Cerebellar cortex (tissue), 1 donor: ENCODE measurements around the gene IRS4.

ENCODE experiments used
- DNase-seq: peaks from one replicate; pipeline ENCODE4 v3.0.0-alpha.2; 2015; ENCODE audit warnings: low spot score

IRS4 gene

DNA sequence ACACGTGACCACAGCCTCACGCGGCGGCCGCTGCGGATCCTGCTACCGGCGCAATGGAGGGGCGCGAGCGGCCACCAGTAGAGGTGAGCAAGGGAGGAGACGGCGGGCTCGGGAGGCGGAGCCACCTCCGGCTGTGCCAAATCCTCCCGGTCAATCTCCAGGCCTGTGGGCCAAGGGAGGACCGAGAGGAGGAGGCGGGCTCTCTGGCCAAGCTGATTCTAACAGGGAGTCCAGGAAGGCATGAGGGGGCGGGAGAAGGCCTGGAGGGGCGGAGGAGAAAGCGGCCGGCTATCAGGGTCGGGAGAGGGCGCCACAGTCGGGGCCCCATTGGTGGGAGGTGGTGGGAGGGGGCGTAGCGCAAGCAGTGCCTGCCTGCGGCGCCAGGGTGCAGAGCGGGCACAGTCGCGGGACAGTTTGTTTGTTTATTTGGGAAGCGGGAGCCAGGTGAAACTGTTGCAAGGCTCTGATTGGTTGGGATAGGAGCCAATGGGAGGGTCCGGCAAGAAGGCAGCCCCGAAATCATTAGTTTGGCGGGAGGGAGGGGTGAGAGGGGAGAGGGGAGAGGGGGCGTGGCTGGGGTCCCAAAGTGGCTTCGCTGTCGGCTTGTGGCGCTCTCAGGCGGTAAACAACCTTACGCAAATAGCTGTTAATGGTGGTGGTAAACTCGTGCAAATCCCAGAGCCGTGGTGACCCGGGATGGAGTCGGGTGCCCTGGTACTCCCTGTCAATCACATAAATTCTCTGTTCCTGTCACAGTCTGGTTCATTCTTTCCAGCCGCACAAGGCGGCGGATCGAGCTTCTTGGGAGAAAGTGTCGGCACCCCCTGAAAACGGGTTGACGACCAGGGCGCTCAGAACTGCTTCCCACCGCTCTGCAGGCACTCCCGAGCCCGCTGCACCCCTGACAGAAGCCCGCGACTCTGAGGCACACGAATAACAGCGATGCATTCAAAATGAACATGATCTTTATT is at the start of gene IRS4:
TSS of gene IRS4 (minus strand) at position 55 of the 971 bp plus-strand sequence.
- no peak for DNase-seq

DNA sequence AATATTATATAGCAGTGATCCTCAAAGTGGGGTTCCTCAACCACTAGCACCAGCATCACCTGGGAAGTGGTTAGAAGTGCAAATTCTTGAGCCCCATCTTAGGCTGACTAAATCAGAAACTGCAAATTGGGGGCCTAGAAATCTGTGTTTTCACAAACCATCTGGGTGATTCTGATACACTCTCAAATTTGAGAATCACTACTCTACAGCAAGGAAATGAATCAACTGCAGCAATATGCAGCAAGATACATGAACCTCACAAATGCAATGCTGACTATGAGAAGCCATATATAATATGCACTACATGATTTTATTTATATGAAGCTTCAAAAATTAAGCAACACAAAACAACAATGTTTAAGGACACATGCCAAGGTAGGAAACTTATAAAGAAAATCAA is 36.2 kb upstream of the IRS4 start:
- no peak for DNase-seq

DNA sequence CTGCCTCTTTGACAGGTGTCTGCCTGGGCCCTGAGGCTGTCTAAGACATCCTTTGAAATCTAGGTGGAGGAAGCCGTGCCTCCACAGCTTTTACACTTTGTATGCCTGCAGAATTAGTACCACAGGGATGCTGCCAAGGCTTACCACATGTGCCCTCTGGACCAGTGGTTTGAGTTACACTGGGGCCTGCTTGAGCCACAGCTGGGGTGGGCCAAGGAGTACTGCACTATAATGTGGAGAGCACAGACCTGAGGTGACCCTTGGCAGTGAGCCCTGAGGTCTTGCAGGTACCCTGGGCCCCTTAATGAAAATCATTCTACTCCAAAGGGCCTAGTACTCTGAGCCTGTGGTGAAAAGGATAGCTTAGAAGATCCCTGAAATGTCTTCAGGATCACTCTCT is 27.2 kb upstream of the IRS4 start:
- DNase-seq: no peak

DNA sequence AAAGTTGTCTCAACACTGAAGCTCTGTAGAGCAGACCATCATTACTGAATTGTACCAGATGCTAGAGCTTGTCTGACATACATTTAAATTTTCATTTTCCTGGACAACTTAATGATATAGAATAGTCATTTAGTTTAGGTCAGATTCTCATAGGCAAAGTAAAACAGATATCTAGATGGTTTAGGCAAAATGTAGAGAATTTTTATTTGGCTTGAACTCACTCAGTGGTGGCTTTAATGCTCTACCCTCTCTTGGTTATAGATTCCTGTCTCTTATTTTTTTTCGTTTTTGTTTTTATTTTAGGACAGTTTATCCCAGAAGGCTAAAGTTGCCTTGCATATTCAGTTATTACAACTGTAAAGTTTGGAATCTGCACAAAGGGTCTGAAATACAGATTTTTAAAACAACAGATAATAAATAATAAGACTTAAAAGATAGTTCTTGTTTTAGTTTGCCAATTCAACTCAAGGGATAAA is 4.0 kb upstream of the IRS4 start:
- no peak for DNase-seq

DNA sequence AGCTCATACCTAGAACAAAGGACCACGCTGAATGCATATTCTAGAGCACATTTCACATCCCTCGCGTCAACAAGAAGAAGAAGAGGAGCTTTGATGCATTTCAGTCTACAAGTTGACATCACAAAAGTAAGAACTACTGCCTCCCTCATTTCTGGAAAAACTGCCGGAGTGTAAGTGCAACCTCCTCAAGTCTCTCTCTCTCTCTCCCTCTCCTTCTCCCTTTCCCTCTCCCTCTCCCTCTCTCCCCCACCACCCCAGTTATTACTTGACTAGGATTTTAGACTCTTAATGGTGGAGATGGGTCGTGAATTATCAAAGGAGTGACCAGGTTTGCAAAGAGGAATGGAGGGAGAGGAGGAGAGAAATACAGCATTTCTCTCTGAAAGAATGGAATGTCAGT is 1.4 kb upstream of the IRS4 start:
- DNase-seq: no peak

DNA sequence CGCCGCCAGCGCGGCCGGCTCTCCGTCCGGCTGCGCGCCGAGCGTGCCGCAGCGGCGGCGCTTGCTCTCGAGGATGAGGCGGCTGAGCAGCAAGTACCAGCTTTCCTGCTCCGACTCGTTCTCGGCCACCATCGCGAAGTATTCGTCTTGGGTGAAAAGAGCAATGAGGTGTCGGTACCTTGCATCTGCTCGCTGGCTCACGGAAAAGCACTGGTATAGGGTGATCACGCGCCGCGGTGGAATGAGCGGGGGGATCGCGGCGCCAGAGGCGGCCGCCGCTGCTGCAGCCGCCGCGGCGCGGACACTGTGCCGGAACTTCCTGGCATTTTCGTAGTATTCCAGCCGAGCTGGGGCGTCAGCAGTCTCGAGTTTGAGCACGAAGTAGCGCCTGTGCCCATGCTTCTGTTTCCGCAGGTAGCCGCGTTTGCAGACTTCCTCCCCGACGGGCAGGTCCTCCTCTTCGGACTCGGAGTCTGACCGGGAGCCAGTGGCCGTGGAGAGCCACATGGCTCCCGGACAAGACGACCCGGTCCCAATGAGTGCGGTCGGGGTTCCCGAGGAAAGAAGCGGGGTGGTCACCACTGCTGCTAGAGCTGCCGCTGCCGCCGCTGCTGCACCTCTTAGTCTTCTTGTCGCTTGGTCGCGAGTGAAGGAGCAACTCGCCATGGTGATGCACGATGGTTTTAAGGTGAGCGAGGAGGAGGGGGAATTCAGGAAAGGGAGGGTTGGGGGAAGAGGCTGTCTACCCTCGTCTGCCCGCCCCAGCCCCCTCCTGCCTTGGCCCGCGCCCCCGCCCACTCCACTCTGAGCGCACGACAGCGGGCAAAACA is 469 bp downstream of the IRS4 start:
- no peak for DNase-seq

DNA sequence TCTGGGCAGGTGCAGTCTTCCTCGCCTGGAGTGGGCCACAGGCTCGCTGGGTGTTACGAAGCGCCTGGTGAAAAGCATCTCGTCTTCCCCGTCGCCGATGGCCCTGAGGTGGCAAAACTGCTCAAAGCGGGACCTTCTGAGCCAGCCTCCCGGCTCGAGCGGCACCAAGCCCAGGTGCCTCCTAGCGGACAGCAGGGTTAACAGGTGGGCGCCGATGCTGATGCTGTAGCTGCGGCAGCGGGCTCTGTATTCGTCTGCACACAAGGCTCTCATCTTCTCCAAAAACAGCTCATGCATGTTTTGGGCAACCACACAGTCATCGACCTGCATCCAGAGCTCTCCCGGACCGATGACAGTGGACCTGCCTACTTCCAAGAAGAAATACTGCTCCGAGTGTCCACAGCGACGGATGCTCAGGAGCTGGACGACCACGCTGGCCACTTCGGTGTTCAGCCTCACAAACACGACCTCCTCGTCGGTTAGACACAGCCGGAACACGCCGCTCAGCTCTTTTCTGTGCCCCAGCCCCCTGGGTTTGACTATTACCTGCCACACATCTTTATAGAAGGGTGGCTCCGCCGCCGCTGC is 1.2 kb downstream of the IRS4 start:
- DNase-seq: no peak

DNA sequence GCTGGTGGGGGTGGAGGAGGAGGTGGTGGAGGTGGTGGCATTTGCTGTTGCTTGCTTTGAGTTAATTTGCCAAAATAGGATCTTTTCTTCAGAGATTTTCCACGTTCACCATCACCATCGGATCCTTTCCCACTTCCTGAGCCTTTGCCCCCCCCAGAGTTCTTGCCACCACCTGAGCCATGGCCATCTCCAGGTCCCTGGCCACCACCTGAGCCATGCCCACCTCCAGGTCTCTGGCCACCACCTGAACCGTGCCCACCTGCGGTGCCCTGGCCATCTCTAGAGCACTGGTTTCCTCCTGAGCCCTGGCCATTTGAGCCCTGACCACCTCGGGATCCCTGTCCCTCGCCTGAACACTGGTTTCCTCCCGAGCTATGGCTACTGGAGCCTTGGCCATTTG is 1.9 kb downstream of the IRS4 start:
- no peak for DNase-seq

DNA sequence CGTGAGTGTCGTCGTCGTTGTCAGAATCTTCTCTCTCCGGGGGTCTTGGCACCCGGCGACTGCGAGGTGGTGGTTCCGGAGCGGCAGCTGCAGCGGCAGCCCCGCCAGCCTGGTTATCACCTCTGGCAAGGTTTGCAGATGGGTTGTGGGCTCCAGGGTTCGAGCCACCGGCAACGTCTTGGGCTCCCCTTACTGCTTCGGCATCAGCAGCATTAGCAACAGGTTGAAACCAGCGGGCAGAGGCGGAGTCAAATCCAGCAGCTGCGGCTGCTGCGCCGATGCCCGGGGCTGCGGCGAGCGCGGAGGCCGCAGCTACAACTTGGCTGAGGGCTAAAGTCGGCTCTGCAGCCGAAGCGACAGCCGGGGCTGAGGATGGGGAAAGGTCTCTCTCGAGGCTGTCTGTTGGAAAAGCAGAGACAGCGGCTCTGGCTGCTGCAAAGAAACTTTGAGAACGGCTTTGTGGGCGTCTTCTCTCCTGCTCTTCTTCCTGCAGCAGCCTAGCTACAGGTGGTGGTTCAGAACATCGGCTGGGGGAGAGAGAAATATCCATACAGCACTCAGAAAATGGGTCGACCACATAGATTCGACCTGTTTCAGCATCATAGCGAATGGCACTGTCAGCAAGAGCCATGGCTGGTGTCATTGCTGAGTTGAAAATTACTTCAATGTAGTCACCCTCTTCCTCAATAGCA is 3.6 kb downstream of the IRS4 start:
- no peak for DNase-seq

DNA sequence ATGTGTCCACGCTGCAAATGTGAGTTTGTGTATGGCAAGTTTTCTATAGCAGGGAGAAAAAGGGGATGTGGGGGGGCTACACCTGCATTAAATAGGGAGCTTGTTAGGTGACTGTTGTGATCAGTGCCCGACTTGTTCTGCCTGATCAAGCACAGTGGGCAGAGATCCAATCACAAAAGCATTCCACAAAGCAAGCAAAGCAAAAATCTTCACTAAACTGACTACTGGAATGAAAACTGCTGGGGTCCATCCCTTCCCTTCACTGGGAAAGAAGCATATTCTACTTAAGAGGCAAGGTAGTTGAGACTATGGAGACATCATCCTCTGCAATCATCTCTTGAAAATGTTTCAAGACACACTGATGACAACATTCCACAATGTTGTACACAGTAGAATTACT is 5.2 kb downstream of the IRS4 start:
- no peak for DNase-seq

DNA sequence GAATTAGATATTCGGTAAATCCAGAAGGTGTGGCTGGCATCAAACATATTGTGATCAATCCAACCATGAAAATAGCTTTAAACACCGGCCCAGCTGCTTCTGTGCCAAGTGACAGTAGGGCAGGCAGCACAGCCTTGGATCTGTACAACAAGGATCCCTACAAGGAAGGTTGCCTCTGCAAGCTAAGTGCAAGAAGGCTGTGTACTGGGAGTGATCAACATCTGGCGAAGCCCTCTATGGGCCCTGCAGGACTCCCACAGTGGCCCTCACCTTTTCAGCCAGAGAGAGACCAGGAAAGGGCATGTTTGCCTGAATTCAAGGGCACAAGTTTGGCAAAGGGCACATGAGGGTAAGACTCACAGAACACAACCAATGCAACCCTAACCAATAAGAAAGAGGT is 9.6 kb downstream of the IRS4 start:
- DNase-seq: no peak

DNA sequence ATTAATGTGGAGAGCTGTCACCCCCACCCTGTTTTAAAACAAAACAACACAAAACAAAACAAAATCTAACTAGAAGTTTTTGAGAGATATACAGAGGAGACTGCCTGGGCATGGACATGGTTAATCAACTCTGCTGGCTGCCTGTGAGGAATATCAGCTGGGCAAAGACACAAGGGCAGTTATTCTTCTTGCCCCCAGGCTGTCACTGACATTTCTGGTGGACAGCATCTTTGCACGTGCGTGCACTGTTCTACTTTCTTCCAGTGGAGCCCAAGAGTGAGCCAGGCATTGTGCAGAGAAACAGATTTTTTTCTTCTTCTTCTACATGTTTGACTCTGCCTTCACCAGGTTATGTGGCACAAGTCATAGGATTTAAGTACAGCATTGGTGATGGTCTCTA is 13.8 kb downstream of the IRS4 start:
- no peak for DNase-seq

DNA sequence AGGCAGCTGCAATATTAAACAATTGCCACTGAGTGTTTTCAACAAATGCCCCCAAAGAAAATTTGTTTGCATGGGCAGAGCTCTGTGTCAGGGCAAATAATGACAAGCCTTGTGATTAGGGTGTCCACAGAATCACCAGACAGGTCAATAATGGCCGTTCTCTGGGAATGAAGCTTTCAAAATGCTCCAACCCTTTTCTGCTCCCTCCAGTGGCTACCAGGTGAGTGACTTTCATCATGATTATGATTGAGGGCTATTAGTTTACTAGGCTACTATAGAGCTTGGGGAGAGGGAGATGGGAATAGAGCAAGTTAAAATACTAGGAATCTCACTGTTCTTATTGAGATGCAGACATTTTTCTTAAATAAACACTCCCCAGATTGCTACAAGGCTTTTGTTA is 23.5 kb downstream of the IRS4 start:
- no peak for DNase-seq

DNA sequence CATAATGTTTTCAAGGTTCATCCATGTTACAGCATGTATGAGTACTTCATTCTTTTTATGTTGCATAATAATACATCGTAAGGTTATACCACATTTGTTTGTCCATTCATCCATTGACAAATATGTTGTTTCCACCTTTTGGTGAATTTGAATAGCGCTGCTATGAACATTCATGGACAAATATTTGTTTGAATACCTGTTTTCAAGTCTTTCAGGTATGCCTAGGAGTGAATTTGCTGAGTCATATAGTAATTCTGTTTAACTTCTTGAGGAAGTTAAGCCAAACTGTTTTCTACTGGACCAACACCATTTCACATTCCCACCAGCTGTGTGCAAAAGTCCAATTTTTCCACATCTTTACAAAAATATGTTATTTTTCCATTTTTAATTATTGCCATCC is 31.5 kb downstream of the IRS4 start:
- no peak for DNase-seq

DNA sequence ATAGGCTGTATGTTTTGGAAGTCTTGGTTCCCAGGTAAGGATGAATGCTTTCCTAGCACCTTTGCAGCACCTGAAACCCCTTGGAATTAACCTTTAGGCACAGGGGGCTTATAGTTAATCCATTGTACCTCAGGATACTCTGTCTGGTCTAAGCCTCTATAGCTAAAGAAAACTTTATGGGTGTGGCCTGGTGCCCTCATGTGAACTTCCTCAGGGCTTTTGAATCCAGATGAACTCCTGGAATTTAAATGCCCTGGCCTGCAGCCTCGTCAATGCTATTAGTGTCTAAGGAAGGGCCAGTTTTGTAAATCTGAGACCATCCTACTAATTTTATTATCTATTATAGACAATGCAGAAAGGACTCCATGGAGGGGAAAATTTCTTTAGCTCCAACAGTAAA is 33.8 kb downstream of the IRS4 start:
- no peak for DNase-seq

DNA sequence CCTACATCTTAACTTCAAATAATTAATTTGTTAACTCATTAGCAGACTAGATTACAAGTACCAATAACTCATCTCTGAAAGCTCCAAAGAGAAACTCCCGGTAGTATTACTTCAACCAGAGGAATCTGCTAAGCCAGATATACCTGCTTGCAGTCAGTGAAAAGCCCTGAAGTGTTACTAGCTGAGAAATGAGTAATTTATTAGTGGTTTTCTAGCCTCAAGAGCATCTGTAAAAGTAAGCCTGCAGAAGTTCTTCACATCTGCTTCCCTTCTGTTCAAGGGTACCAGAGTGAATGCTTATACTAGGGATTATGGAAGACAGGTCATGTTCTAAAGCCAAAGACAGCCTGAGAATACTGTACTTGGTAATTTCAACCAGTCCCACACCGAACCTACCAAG is 34.7 kb downstream of the IRS4 start:
- DNase-seq: no peak

DNA sequence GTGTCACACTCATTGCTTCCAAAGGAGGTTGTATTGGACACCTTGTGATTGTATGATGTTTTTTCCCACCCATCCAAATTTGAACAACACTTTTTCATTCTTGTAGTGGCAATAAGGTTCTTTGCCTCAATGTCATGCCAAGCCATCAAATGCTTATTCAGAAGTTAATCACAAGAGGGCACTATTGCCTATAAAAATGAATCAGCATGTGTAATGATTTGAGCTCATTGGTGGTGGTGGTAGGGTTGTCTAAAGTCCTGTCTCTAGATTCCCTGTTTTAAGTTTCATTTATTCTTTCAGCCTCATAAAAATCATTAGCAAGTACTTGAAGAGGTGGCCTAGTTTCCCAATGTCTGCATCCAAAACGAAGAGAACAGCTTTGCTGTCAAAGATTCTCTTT is 37.0 kb downstream of the IRS4 start:
- DNase-seq: peak; percentile 0

DNA sequence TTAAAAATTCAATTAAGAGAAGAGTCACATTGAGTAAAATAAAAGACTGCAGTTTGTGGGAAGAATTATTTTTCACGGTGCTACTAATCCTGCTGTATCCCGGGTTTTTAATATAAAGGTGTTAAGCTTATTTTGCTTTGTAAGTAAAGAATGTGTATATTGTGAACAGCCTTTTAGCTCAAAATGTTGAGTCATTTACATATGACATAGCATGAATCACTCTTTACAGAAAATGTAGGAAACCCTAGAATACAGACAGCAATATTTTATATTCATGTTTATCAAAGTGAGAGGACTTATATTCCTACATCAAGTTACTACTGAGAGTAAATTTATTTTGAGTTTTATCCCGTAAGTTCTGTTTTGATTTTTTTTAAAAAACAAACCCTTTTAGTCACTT is 39.7 kb downstream of the IRS4 start:
- DNase-seq: no peak
